Measurements from ENCODE around the gene RPL37. TPM values are rescaled to one million over a fixed set of nuclear protein-coding genes. Genes with fewer than 3 reads are reported as not detected.

Gene RPL37
- polyA plus RNA-seq, 1 of the 3 experiments (the other 2 are of a cell fraction) = 465 TPM

- Histone ChIP-seq H4K20me1 (ENCODE audit: insufficient read depth) (no peaks in the 10 kb centered on the region), H3K9me3 (0 out of 2 replicates have a peak, but pooled peaks cover 5% of the 10 kb centered on the region), H3F3A (replicated peaks; ENCODE audit: insufficient read depth) (peaks cover 7% of the 10 kb centered on the region), H3K9ac (no peak overlapping the region), H3K4me1 (ENCODE audit: control insufficient read depth in 1 of 2, insufficient read depth in 2 of 2, low read depth in 1 of 2, low read length in 1 of 2) (no peaks in the 10 kb centered on the region), H3K27ac (ENCODE audit: low read depth in 2 of 2, low read length in 1 of 2) (no peak overlapping the region), H3K4me3 (ENCODE audit: low read depth in 2 of 2, low read length in 1 of 2) (peak overlapping the region in 1 of 2 experiments; percentile 35; a peak in 1 of 4 replicates), H3K4me2 (no peak overlapping the region), H3K36me3 (replicated peaks in 1 of 2; ENCODE audit: control insufficient read depth in 1 of 2, insufficient read depth in 2 of 2, low read length in 1 of 2) (no peaks in the 10 kb centered on the region), H3K9me2 (no peaks in the 10 kb centered on the region), H2AFZ (ENCODE audit: low read depth) (peak overlapping the region; percentile 55; the same call in 1 of the 2 replicates), H3K79me2 (ENCODE audit: insufficient read depth) (no peaks in the 10 kb centered on the region), H3K27me3 (ENCODE audit: insufficient read depth) (no peaks in the 10 kb centered on the region)
- ChIA-PET POLR2A (no interaction called here), CTCF (interaction anchor here (0.6 to 1.9 kb wide), 12 partner anchors 9 to 1165 kb away, joined by 3 to 11 read pairs (median 4); partner anchors contain the start of gene CARD6)
- WGBS (ENCODE audit: low lambda C conversion rate) = 36% methylated on average over 10 of the region's 10 CpGs
- DNase-seq = peak; percentile 41
- 0 out of 2 replicates have a peak, but pooled peaks have one; percentile 26 for TF ChIP-seq SMC3 (IDR thresholded peaks at IDR 0.05; ENCODE audit: low read depth, low read length)
- TF ChIP-seq FOXJ3 (CRISPR knock-in tag; IDR thresholded peaks at IDR 0.05) = no peak
- peak; percentile 68 for TF ChIP-seq RAD21 (IDR thresholded peaks at IDR 0.05; ENCODE audit: low read length)
- TF ChIP-seq CTCF (IDR thresholded peaks at IDR 0.05) = peak; percentile 72
Observed at GRCh38 chr5:40879163-40879942, 44.3 kb upstream of the RPL37 start.

- WGBS (ENCODE audit: low lambda C conversion rate) = 82% methylated on average over 6 of the region's 6 CpGs
- Histone ChIP-seq H3K4me1 (ENCODE audit: control insufficient read depth in 1 of 2, insufficient read depth in 2 of 2, low read depth in 1 of 2, low read length in 1 of 2) (no peaks in the 10 kb centered on the region), H3K4me2 (no peak overlapping the region), H3K9me3 (0 out of 2 replicates have a peak, but pooled peaks cover 5% of the 10 kb centered on the region), H4K20me1 (ENCODE audit: insufficient read depth) (no peaks in the 10 kb centered on the region), H3K36me3 (replicated peaks in 1 of 2; ENCODE audit: control insufficient read depth in 1 of 2, insufficient read depth in 2 of 2, low read length in 1 of 2) (no peaks in the 10 kb centered on the region), H3K27ac (ENCODE audit: low read depth in 2 of 2, low read length in 1 of 2) (no peak overlapping the region), H2AFZ (ENCODE audit: low read depth) (no peak overlapping the region), H3K79me2 (ENCODE audit: insufficient read depth) (no peaks in the 10 kb centered on the region), H3K9ac (no peak overlapping the region), H3K4me3 (ENCODE audit: low read depth in 2 of 2, low read length in 1 of 2) (no peak overlapping the region), H3K27me3 (ENCODE audit: insufficient read depth) (no peaks in the 10 kb centered on the region), H3K9me2 (no peaks in the 10 kb centered on the region), H3F3A (replicated peaks; ENCODE audit: insufficient read depth) (peaks cover 7% of the 10 kb centered on the region)
- no peak for DNase-seq
- CTCF ChIA-PET = interaction anchor here (1.9 kb wide), 1 partner anchor 17 kb away, joined by 8 read pairs; no protein-coding TSS in a partner anchor
- POLR2A ChIA-PET = no interaction called here
- TF ChIP-seq CTCF (IDR thresholded peaks at IDR 0.05) (no peak), SIN3A (IDR thresholded peaks at IDR 0.05; ENCODE audit: borderline replicate concordance, low read depth, low read length) (no peak), RXRA (IDR thresholded peaks at IDR 0.05; ENCODE audit: borderline replicate concordance, low read depth) (no peak), TEAD4 (IDR thresholded peaks at IDR 0.05; ENCODE audit: borderline replicate concordance, insufficient read depth) (no peak), MAX (IDR thresholded peaks at IDR 0.05; ENCODE audit: low read depth) (no peak), NFIC (IDR thresholded peaks at IDR 0.05; ENCODE audit: borderline replicate concordance) (no peak), RAD21 (IDR thresholded peaks at IDR 0.05; ENCODE audit: low read length) (no peak), MEF2A (IDR thresholded peaks at IDR 0.05; ENCODE audit: borderline replicate concordance, low read depth) (no peak), USF1 (IDR thresholded peaks at IDR 0.05; ENCODE audit: borderline replicate concordance, low read depth) (no peak), POLR2AphosphoS5 (IDR thresholded peaks at IDR 0.05; ENCODE audit: low read depth, low read length) (no peak), GATA2 (CRISPR knock-in tag; IDR thresholded peaks at IDR 0.05) (no peak), CHD2 (IDR thresholded peaks at IDR 0.05; ENCODE audit: low read length, partially characterized antibody) (no peak), TCF12 (IDR thresholded peaks at IDR 0.05) (no peak), RFX5 (IDR thresholded peaks at IDR 0.05; ENCODE audit: low read length) (no peak), EP300 (IDR thresholded peaks at IDR 0.05; ENCODE audit: borderline replicate concordance in 1 of 2, low read depth in 1 of 2, low read length in 1 of 2) (no peak), SMC3 (IDR thresholded peaks at IDR 0.05; ENCODE audit: low read depth, low read length) (no peak), ELF1 (IDR thresholded peaks at IDR 0.05) (no peak)
Observed at GRCh38 chr5:40877371-40877988, 42.5 kb upstream of the RPL37 start.

All from SK-N-SH (cell line).